GM19193 (cell line): ENCODE results near the gene INO80D.

Experiments used
- POLR2A ChIP-seq: IDR thresholded peaks from 4 replicates; pipeline ENCODE4 v1.6.1; 2011; ENCODE audit not compliant: insufficient read depth, insufficient read length; ENCODE audit errors: extremely low read depth

The INO80D gene

DNA sequence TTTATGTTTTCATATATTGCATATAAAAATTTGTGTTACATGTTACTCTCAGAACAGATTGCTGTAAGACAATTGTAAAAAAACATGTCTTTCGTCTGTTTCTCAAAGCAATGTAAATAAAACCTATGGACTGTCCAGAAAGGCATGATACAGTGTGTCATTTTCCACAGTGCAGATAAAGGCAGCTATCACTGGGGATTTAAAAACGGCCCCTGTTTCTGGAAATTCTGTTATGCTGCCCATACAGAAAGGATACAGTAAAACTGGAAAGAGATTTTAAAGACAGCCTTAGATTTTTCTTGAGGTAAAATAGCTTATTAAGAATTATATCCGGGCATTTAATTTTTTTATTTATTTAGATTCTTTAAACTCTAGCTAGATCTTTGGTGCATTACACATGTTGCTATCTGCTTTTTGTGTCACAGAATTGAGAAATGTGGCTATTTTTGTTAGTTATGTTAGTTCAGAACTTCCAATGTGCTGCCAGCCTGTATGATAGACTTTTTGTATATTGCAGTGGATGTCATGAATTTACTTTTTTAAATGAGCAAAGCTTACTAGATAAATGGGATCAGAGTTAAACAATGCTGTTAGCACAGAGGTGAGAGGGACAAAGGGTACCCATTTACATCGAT is 859 bp upstream of the INO80D start:
- no peak for TF ChIP-seq POLR2A

GRCh38 chr2:206084870-206085741 is 868 bp downstream of the INO80D start:
- TF ChIP-seq POLR2A = peak; percentile 33

GRCh38 chr2:206084439-206084869 is 1.5 kb downstream of the INO80D start:
- no peak for TF ChIP-seq POLR2A

DNA sequence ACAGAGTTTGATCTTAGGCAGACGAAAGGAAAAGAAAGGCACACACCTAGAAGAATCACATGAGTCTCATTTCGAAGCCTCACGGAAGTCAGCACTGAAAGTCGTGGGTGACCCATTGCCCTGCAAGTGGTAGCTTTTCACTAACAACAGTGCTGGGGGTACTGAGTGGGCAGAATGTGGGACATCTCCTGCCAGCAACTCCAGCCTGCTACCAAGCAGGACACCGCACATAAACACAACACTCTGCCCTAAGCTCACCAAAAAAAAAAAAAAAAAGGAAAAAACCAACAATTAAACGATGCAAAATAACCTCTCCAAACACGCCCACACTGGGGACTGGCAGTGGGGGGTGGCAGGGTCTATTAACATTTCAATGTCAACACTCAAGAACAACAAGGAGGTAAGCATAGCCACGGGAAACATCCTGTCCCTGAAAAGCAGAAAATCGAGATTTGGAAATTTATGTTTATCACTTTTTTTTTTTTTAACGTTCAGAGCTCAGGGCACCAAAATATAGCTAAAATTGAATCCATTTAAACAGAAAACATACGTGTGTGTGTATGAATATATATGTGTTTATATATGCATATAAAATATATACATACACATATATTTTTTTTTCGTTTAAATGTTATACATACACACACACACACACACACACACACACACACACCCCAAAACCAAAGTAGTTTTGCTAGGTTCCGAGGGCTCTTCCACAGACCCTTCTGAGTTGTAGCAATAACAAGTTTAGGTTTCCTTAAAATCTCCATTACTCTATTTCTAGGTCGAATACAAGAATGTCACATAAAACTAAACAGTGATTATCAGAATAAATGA is 2.2 kb downstream of the INO80D start:
- TF ChIP-seq POLR2A = no peak

GRCh38 chr2:206082298-206082843 is 3.6 kb downstream of the INO80D start:
- TF ChIP-seq POLR2A = no peak

GRCh38 chr2:206080927-206081326 is 5.0 kb downstream of the INO80D start:
- no peak for TF ChIP-seq POLR2A

- no peak for TF ChIP-seq POLR2A
Observed at GRCh38 chr2:206079699-206080465, 6.1 kb downstream of the INO80D start.

- TF ChIP-seq POLR2A = no peak
Observed at GRCh38 chr2:206075113-206075512, 10.9 kb downstream of the INO80D start.

GRCh38 chr2:206071807-206072206 is 14.2 kb downstream of the INO80D start:
- no peak for TF ChIP-seq POLR2A

DNA sequence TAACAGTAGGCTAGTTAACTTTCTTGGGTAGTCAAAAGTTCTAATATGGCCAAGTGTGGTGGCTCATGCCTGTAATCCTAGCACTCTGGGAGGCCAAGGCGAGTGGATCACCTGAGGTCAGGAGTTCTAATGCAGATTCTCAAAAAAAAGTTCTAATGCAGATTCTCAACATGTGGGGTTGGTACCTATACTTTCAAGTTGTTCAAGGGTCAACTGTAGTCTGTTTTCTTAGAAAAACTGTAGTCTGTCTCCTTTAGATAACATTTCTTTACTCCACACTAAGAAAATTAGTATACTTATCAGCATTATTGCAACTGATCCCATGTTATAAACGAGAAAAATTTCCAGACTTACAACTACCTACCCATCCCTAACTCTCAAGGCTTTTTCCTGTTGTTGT is 16.6 kb downstream of the INO80D start:
- TF ChIP-seq POLR2A = no peak

GRCh38 chr2:206068207-206068606 is 17.8 kb downstream of the INO80D start:
- TF ChIP-seq POLR2A = no peak

- TF ChIP-seq POLR2A = no peak
Observed at GRCh38 chr2:206064077-206064476, 21.9 kb downstream of the INO80D start.

DNA sequence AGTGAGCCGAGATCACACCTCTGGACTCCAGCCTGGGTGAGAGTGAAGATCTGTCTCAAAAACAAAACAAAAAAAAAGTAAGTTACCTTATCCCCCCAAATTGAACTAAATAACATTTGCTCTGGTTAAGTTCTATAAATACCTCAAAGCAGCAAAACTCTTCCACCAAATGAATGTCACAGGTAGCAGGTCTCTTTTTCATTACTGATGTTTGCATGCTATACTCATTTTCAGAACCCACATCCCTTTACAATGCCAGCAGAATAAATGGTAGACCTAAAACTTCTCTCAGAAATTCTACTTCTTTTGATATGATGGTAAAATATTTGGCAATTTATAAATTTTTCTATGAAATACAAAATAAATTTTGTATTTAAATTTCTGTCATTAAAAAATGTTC is 22.3 kb downstream of the INO80D start:
- no peak for TF ChIP-seq POLR2A

DNA sequence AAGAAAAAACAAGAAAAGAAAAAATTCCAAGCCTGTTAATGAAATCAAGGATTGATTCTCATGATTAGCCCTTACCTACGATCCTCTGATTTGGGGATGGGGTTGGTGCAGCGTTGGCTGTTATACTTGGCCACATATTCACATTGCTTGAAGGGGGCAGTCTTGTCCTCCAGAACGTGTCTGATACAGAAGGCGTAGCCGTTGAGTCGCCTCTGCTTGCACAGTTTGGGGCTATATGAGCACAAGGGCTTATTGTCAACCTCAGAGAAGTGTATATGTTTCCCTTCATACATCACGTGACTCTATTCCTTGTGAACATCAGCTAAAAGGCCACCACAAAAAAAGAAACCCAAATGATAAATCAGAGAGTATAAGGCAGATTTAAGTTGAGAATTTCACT is 23.2 kb downstream of the INO80D start:
- TF ChIP-seq POLR2A = no peak
